HCT116 (cell line): ENCODE data around the gene SDF2.

Experiments
- CBX3 ChIP-seq: IDR thresholded peaks from 2 replicates; pipeline ENCODE4 v1.6.1; 2012; ENCODE audit warnings: low read depth
- CTCF ChIP-seq, 3 experiments: fragments of 200-600 bp in 1 of 3; sonication (generic) in 1 of 3; IDR thresholded peaks in 2 of 3; conservative IDR thresholded peaks in 1 of 3; 2 replicates each; pipeline ENCODE4 v1.5.1; 2012 to 2017; ENCODE audit warnings: low read depth in 2 of 3, low read length in 2 of 3, antibody characterized with exemption in 1 of 3, borderline replicate concordance in 1 of 3, control low read depth in 1 of 3, mild to moderate bottlenecking in 1 of 3, mixed read lengths in 1 of 3, mixed run types in 1 of 3, moderate library complexity in 1 of 3; ENCODE audit not compliant: insufficient read depth in 1 of 3
- EZH2 ChIP-seq: fragments of 200-600 bp; sonication (generic); IDR thresholded peaks from 2 replicates; pipeline ENCODE4 v1.6.1; 2017; ENCODE audit warnings: antibody characterized with exemption, mixed run types
- POLR2A ChIP-seq: IDR thresholded peaks from 2 replicates; pipeline ENCODE4 v1.7.0; 2011; ENCODE audit warnings: borderline replicate concordance; ENCODE audit not compliant: insufficient read depth, insufficient read length; ENCODE audit errors: extremely low read depth
- POLR2AphosphoS5 ChIP-seq: IDR thresholded peaks from 2 replicates; pipeline ENCODE4 v1.6.1; 2011; ENCODE audit warnings: mild to moderate bottlenecking, low read depth, low read length, moderate library complexity
- SP1 ChIP-seq: IDR thresholded peaks from 2 replicates; pipeline ENCODE4 v1.6.1; 2012; ENCODE audit warnings: low read depth
- YY1 ChIP-seq: IDR thresholded peaks from 2 replicates; pipeline ENCODE4 v1.6.1; 2011; ENCODE audit warnings: low read length, low read depth, moderate library complexity, mild to moderate bottlenecking; ENCODE audit not compliant: insufficient replicate concordance; ENCODE audit errors: extremely low read depth

- TF ChIP-seq SP1 (no peak), CTCF (IDR thresholded peaks at IDR 0.05 in 2 of 3, conservative IDR thresholded peaks at IDR 0.05 in 1 of 3; ENCODE audit: borderline replicate concordance in 1 of 3, insufficient read depth in 1 of 3, low read depth in 2 of 3, low read length in 2 of 3) (no peak), CBX3 (no peak), EZH2 (no peak), POLR2AphosphoS5 (no peak), POLR2A (no peak), YY1 (no peak)
Measured at GRCh38 chr17:28682655-28683054, 20.9 kb upstream of the SDF2 start.
